Ovary (tissue), 3 donors: ENCODE results near the gene TKTL1.

ENCODE experiments used
- CTCF ChIP-seq, 3 donors: fragments of 450-650 bp in 2 of 3; fragments of 200-600 bp in 1 of 3; IDR thresholded peaks; one replicate each; pipeline versions ENCODE4 v1.5.1 to v1.8.0; 2016 to 2022; ENCODE audit warnings: antibody characterized with exemption in 3 of 3, mild to moderate bottlenecking in 1 of 3
- POLR2A ChIP-seq: fragments of 450-650 bp; IDR thresholded peaks from one replicate; pipeline ENCODE4 v1.6.1; 2017; ENCODE audit warnings: antibody characterized with exemption, mild to moderate bottlenecking, moderate library complexity
- donor health status: DM: no; HTN: no; CAD: no.

DNA sequence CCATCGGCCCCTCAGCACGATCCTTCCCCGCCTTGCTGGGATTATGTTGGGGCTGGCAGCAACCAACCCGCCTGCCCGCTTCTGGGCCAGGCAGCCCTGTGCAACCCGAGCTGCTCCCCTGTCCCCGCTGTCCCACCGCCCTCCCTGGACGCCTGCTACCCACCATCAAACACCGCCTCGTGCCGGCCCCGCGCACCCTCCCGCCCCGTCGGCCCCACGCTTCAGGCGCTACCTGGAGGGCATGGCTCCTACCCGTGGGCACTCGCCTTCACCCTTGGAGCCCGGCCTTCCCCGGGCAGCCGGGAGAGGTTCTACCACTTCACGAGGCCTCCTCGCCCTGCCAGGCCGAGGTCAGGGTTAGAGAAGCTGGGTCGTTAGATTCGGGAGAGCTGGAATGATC lies 37.0 kb downstream of the TKTL1 start:
- TF ChIP-seq POLR2A (no peak), CTCF (IDR thresholded peaks at IDR 0.05) (no peak)
